ENCODE results near the gene LARP4B.
"Not testable (repeated sequence)": the region's sequence is repeated elsewhere in the genome, so short reads cannot be mapped to it uniquely, and the experiment has no call there.

The LARP4B gene

DNA sequence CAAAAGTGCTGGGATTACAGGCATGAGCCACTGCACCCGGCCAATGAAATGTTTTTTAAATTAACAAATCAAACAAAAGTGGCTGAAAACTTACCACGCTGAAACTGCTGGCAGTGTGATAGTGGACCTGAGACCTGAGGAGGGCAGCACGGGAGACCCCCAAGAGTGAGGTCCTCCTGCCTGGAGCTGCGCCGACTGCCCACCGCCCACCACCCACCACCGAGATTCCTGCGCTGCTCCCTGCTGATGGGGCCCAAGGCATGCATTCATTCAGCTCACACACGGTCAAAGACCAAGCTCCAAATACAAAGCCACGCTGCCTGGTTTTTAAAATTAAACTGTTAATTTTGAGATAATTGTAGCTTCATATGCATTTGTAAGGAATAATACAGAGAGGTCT lies 16.4 kb upstream of the LARP4B start:
- no peak for TF ChIP-seq POLR2A (IDR thresholded peaks at IDR 0.05; ENCODE audit: low read depth, low read length)
- no peak for FAIRE-seq
- no peak for DNase-seq (ENCODE audit: insufficient read length, low spot score)

DNA sequence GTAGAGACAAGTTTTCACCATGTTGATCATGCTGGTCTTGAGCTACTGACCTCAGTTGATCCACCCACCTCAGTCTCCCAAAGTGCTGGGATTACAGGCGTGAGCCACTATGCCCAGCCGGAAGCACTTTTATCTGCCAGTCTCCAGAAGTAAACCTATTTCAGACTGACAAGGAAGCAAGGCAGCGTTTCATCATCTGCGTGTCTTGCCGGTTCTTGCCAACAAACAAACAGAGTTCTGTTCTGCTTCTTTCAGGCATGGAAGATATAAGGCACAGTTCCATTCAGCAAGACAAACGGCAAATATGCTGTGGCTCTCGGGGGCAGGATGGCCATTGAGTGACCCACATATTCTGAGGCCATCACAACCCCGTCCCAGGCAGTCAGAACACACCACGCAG lies 15.5 kb upstream of the LARP4B start:
- FAIRE-seq (no peak), DNase-seq (ENCODE audit: insufficient read length, low spot score) (no peak)
- no peak for TF ChIP-seq POLR2A (IDR thresholded peaks at IDR 0.05; ENCODE audit: low read depth, low read length)

DNA sequence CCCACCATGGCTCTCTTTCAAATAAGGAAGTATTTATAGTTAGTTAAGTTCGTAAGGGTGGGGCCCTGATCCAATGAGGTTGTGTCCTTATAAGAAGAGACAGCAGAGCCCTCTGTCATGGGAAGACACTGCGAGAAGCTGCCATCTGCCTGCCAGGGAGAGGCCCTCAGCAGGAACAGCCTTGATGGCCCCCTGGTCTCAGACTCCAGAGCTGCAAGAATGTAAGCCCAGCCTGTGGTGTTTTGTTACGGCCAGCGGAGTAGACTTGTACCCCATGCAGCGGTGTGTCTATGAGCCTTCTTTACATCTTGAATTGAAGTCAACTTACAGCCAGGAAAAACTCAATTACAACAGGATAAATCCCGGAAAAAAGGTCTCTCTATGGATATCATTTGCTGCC lies 14.3 kb upstream of the LARP4B start:
- no peak for DNase-seq (ENCODE audit: insufficient read length, low spot score)
- no peak for TF ChIP-seq POLR2A (IDR thresholded peaks at IDR 0.05; ENCODE audit: low read depth, low read length)
- no peak for FAIRE-seq

DNA sequence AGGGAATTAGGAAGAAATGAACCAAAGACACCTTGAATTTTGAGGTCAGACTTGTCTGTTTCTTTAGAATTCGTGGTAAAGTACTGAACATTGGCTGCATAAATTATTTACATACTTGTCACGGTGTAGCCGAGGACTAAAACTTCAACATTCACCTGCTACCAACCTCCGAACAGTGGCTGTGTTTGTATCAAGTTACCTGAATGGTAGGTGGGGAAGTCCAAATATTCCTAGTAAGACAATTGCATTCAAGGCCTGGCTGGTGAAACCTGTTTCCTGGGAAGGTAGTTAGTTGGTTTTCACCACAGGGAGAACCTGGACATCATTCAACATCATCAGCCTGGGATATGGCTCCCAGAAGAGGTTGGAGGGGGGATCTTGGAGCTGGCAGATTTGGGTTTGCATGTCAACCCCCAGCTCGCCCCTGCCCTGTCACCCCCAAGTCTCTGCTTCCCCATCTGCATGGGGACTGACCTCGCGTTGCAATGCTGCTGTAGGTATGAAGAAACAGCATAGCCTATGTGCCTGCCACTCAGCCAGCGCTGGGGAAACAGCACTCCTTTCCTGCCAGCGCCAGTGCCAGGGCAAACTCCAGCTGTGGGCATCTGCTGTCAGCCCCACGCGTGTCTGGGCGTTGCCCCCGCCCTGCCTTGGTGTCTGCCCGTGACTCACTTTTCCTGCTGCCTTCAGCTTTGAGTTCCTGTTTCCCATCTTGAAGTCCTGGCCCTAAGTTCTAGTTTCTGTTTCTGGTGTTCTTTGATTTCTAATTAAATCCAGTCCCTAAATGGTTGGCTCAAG lies 12.7 kb upstream of the LARP4B start:
- FAIRE-seq (no peak), DNase-seq (ENCODE audit: insufficient read length, low spot score) (peak; percentile 28)
- no peak for TF ChIP-seq POLR2A (IDR thresholded peaks at IDR 0.05; ENCODE audit: low read depth, low read length)

DNA sequence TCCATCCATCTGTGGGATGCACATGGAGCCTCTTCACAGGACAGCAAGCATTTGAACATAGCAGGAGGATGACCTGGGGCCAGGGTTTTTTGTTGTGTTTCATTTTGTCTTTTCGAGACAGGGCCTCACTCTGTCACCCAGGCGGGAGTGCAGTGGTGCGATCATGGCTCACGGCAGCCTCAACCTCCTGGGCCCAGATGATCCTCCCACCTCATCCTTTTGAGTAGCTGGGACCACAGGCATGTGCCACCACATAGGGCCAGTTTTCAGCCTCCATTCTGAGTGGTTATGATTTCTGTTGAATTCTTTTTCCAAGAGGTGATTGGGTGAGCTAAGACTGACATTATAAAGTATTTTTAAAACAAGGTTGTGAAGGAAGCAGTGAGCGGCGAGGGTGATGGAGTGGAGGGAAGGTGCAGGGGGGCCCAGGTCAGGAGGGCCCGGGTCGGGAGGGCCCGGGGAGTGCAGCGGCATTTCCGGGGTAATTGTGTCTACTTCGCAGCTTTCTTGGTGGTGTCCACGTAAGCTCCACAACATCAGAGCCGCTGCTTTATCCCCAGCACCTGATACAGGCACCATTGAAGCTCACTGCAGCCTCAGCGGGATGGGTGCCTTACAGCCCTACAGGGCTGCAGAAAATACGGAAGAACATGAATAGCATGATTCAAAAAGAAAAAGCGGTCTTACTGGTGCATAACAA lies 12.0 kb upstream of the LARP4B start:
- no peak for FAIRE-seq
- no peak for DNase-seq (ENCODE audit: insufficient read length, low spot score)
- TF ChIP-seq POLR2A (IDR thresholded peaks at IDR 0.05; ENCODE audit: low read depth, low read length) = no peak

DNA sequence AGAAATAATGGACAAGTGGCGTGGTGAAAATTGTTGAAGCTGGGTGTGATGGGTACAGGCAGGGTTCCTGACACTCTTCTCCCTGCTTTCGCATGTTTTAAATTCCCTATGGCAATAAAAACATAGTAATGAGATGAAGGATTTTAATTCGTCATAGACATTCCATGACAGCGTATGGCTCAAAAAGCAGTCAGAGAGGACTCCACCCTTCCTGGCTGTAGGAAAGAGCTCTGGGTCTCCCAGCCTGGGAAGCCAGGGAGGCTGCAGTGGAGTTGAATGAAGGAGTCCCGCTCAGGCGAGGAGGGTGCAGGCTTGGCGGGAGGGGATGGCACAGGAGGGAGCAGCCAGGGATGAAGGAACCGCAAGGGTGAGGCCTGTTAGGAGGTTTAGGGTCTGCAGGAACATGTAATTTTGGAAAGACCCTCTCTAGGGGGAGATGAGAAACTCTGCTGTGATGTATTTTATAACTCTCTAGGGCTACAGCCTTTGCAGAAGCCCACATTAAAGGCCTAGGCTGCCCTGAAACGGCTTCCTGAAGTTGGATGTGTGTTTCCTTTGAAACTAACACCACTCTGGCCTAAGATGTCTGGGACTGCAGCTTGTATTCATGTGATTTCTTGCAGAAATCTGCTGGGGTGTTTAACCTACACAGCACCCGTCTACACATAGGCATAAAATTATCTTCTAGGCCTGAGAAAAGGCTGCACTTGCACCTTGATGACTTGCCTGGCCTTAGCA lies 7.6 kb upstream of the LARP4B start:
- no peak for DNase-seq (ENCODE audit: insufficient read length, low spot score)
- FAIRE-seq = no peak
- TF ChIP-seq POLR2A (IDR thresholded peaks at IDR 0.05; ENCODE audit: low read depth, low read length) = no peak

DNA sequence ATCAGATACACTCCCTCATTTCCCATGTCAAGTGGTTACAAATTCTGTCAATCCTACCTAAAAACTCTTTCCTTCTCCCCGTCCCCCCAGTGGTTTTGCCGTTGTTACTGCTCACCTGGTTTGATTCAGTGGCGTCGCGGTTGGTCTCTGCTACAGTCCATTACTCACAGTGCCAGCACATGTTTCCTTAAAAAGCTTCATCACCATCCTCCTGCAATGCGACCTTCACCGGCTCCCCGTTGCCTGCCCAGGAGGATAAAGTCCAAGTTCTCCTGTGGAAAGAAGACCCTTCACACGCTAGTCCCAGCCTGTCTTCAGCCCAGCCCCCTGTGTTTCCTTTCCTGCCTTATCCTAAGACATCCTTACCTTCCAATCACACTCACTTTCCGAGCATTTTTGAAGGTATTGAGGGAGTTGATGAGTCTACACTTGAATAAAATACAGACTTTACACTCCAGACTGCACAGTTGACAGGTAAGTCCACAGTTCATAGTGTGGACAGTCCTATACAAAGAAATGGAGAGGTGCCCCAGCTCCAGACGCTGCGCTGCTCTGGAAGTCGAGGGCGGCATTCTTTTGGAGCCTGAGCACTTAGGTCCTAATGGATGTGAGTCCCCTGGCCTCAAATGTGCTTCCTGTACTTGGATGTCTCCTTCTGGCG lies 3.4 kb upstream of the LARP4B start:
- FAIRE-seq = no peak
- no peak for TF ChIP-seq POLR2A (IDR thresholded peaks at IDR 0.05; ENCODE audit: low read depth, low read length)
- DNase-seq (ENCODE audit: insufficient read length, low spot score) = no peak

DNA sequence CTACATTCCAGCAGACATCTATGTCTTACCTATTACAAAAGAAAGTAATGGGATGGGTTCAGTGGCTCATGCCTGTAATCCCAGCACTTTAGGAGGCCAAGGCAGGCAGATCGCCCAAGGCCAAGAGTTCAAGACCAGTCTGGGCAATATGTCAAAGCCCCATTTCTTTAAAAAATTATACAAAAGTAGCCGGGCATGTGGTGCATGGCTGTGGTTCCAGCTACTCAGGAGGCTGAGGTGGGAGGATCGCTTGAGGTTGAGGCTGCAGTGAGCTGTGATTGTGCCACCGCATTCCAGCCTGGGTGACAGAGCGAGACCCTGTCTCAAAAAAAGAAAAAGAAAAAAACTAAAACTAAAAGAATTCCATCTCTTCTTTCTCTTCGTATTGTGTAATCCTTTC lies 2.7 kb upstream of the LARP4B start:
- not testable (repeated sequence) for FAIRE-seq; DNase-seq (ENCODE audit: insufficient read length, low spot score)

DNA sequence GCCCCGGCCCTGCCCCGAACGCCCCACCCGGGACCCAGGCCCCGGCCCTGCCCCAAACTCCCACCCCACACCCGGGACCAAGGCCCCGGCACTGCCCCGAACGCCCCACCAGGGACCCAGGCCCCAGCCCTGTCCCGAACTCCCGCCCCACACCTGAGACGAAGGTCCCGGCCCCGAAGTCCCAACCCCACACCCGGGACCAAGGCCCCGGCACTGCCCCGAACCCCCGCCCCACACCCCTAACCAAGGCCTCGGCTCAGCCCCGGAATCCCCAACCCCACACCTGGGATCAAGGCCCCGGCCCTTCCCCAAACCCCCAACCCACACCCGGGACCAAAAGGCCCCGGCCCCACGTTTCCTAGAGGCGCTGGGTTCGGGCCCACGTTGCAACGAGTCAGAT lies 1.1 kb upstream of the LARP4B start:
- FAIRE-seq (no peak), DNase-seq (ENCODE audit: insufficient read length, low spot score) (no peak)
- no peak for TF ChIP-seq POLR2A (IDR thresholded peaks at IDR 0.05; ENCODE audit: low read depth, low read length)

DNA sequence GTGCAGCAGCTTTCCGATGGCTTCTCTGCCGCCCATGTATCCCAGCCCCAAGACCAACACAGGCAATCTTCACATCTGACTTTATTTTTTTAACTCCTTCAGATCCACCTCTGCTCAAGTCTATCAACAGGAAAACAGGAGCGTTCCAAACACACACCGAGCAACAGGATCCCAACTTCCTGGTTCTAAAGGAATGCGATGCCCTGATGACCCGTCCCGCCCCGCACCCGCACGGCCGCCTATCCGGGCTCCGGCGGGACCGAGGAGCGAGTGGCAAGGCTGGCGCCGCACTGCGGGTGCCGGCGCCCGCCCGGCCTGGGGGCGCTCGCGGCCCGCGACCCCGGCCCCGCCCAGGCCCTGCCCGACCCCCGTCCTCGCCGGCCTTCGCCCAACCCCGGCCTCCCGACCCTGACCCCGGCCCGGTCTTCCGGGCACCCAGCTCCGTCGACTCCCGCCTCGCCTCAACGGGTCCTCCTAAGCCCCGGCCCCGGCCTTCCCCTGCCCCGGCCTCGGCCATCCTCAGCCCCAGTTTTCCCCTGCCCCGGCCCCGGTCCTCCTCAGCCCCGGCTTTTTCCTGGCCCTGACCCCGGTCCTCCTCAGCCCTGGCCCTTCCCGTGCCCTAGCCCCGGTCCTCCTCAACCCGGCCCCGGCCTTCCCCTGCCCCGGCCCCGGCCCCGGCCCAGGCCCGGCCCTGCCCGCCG lies 730 bp downstream of the LARP4B start:
- DNase-seq (ENCODE audit: insufficient read length, low spot score) (peak; percentile 38), FAIRE-seq (no peak)
- no peak for TF ChIP-seq POLR2A (IDR thresholded peaks at IDR 0.05; ENCODE audit: low read depth, low read length)

DNA sequence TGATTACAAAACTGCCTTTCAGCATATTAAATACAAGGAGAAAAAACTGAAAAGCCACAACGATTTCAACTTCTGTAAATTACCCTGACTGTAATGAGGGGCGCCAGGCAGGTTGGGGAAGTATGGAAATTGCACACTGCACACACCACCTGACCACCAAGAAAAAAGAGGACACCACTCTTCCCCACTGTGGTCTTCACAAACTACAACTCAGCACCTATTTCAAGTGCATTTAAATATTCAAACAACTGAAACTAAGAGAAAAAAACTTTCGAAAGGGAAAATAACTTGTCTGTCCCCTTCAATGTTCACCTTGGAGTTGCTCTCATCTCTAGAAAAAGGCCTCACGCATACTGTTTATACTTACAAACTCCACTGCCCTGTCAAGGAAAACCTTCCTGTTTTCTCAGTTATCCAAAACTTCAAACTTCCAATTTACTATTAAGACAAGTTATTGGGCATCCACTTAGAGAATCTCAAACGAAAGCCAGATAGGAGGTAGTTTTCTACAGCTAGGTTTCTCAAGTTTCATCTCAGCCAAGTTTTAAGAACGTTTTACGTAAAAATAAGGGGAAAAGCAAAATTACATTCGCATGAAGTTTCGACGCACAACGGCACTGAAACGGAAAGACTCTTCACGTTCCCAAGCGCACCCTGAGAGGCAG lies 1.4 kb downstream of the LARP4B start:
- no peak for DNase-seq (ENCODE audit: insufficient read length, low spot score)
- FAIRE-seq = no peak
- no peak for TF ChIP-seq POLR2A (IDR thresholded peaks at IDR 0.05; ENCODE audit: low read depth, low read length)

DNA sequence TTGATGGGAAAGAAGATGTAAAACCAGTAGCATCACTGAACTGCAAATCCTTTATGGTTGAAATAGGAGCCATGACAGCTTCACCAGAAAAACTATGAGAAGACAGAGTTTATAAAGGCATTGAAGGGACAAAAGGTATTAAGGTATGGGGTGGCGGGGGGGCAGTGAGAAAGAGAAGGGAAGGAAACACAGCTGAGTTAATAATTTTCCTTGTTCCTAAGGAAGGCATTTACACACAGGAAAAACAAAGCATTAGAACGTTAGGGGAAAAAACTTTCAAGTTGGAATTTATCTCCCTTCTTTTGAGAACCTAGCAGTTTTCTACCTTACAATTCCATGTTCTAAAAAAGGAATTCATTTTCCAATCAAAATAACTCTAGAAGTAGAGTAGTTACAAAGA lies 4.4 kb downstream of the LARP4B start:
- TF ChIP-seq POLR2A (IDR thresholded peaks at IDR 0.05; ENCODE audit: low read depth, low read length) = no peak

DNA sequence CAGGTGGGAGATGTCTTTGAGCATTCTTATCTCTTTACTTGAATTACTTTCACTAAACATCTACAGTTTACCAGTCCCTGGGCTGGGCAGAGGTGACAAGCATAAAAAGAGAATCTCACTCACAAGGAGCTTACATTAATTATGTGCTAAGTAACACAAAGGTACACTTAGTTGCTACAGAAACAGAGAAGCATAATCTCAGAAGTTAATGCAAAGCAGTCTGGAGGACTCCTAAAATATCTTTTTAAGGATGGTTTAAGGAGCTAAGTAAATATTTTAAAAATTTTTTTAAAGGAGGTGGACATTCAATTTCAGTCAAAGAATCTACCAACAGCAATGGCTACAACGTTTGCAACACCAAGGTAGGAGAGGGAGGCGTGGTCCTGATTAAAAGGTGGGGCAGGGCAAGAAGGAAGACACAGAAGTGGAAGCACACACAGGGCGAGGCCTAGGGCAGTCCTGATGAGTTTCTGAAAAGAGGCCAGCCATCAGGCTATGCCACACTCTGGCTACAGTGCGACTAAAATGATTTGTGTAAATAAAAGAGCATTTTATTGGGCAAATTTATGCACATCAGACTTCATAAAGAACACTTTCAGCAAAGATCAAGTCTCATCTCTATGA lies 5.3 kb downstream of the LARP4B start:
- FAIRE-seq = no peak
- TF ChIP-seq POLR2A (IDR thresholded peaks at IDR 0.05; ENCODE audit: low read depth, low read length) = no peak
- no peak for DNase-seq (ENCODE audit: insufficient read length, low spot score)

More for the DNA sequence above, 4.4 kb downstream of the LARP4B start:
- DNase-seq (ENCODE audit: insufficient read length, low spot score) (no peak), FAIRE-seq (no peak)
